ENCODE measurements around the gene CFTR.

Gene CFTR

GRCh38 chr7:117665368-117665767 lies 185.5 kb downstream of the CFTR start:
- peak; percentile 86 for DNase-seq (ENCODE audit: low read depth)
- TF ChIP-seq, protein P1, sequence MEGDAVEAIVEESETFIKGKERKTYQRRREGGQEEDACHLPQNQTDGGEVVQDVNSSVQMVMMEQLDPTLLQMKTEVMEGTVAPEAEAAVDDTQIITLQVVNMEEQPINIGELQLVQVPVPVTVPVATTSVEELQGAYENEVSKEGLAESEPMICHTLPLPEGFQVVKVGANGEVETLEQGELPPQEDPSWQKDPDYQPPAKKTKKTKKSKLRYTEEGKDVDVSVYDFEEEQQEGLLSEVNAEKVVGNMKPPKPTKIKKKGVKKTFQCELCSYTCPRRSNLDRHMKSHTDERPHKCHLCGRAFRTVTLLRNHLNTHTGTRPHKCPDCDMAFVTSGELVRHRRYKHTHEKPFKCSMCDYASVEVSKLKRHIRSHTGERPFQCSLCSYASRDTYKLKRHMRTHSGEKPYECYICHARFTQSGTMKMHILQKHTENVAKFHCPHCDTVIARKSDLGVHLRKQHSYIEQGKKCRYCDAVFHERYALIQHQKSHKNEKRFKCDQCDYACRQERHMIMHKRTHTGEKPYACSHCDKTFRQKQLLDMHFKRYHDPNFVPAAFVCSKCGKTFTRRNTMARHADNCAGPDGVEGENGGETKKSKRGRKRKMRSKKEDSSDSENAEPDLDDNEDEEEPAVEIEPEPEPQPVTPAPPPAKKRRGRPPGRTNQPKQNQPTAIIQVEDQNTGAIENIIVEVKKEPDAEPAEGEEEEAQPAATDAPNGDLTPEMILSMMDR (conservative IDR thresholded peaks at IDR 0.05; ENCODE audit: low read depth, low read length) = no peak
- no peak overlapping the region for H3K4me3 ChIP-seq (ENCODE audit: low read length)

- DNase-seq (ENCODE audit: low read depth) = peak; percentile 68
- TF ChIP-seq, protein P1 (conservative IDR thresholded peaks at IDR 0.05; ENCODE audit: low read depth, low read length) = no peak
- no peak overlapping the region for H3K4me3 ChIP-seq (ENCODE audit: low read length)
These were observed 186.2 kb downstream of the CFTR start for GRCh38 chr7:117666031-117666430.

DNA sequence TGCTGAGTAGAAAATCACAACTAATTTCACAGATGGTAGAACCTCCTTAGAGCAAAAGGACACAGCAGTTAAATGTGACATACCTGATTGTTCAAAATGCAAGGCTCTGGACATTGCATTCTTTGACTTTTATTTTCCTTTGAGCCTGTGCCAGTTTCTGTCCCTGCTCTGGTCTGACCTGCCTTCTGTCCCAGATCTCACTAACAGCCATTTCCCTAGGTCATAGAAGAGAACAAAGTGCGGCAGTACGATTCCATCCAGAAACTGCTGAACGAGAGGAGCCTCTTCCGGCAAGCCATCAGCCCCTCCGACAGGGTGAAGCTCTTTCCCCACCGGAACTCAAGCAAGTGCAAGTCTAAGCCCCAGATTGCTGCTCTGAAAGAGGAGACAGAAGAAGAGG lies 186.9 kb downstream of the CFTR start:
- no peak overlapping the region for H3K4me3 ChIP-seq (ENCODE audit: low read length)
- no peak for DNase-seq (ENCODE audit: low read depth)
- TF ChIP-seq, protein P1 (conservative IDR thresholded peaks at IDR 0.05; ENCODE audit: low read depth, low read length) = no peak

GRCh38 chr7:117667456-117667855 lies 187.6 kb downstream of the CFTR start:
- H3K4me3 ChIP-seq (ENCODE audit: low read length) = no peak overlapping the region
- TF ChIP-seq, protein P1 (conservative IDR thresholded peaks at IDR 0.05; ENCODE audit: low read depth, low read length) = no peak
- no peak for DNase-seq (ENCODE audit: low read depth)

GRCh38 chr7:117669818-117670217 lies 190.0 kb downstream of the CFTR start:
- no peak overlapping the region for H3K4me3 ChIP-seq (ENCODE audit: low read length)
- no peak for DNase-seq (ENCODE audit: low read depth)
- TF ChIP-seq, protein P1 (conservative IDR thresholded peaks at IDR 0.05; ENCODE audit: low read depth, low read length) = no peak

DNA sequence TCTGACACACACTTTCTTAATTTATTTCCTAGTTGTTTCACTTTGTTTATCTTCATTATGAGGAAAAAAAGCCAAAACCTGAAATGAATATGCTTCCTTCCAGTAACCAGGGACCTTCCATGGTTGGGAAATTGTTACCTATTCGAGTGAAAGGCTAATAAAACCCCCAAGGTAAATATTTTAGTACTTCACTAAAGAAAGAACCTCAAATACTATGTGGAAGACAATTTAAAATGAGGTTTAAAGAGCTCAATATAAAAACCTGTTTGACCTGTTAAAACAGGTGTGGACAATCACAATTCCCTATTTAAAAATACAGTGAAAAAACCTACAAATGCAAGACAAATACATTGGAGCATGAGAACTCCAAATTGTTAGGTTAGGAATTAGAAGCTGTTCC lies 192.6 kb downstream of the CFTR start:
- no peak for DNase-seq (ENCODE audit: low read depth)
- TF ChIP-seq, protein P1 (conservative IDR thresholded peaks at IDR 0.05; ENCODE audit: low read depth, low read length) = no peak
- no peak overlapping the region for H3K4me3 ChIP-seq (ENCODE audit: low read length)

- H3K4me3 ChIP-seq (ENCODE audit: low read length) = no peak overlapping the region
- TF ChIP-seq, protein P1 (conservative IDR thresholded peaks at IDR 0.05; ENCODE audit: low read depth, low read length) = no peak
- DNase-seq (ENCODE audit: low read depth) = peak; percentile 64
These were observed 193.5 kb downstream of the CFTR start for GRCh38 chr7:117673367-117673766.

Measured in retinal pigment epithelial cell (primary cell).